ENCODE data around the gene KIRREL3.

DNA sequence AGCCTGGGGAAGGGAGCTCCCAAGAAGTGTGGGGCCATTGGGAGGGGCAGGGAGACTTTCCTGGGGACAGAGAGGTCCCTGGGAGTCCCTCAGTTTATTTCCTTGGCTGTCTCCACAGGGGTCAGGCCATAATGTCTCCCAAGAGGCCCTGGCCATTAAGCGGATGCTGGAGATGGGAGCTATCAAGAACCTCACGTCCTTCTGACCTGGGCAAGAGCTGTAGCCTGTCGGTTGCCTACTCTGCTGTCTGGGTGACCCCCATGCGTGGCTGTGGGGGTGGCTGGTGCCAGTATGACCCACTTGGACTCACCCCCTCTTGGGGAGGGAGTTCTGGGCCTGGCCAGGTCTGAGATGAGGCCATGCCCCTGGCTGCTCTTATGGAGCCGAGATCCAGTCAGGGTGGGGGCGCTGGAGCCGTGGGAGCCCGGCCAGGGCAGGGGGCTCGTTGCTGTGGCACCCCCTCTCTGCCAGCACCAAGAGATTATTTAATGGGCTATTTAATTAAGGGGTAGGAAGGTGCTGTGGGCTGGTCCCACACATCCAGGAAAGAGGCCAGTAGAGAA is 586.6 kb downstream of the KIRREL3 start:
- no peak for TF ChIP-seq EZH2phosphoT487 (conservative IDR thresholded peaks at IDR 0.05; ENCODE audit: low read length)
- TF ChIP-seq, protein P1, sequence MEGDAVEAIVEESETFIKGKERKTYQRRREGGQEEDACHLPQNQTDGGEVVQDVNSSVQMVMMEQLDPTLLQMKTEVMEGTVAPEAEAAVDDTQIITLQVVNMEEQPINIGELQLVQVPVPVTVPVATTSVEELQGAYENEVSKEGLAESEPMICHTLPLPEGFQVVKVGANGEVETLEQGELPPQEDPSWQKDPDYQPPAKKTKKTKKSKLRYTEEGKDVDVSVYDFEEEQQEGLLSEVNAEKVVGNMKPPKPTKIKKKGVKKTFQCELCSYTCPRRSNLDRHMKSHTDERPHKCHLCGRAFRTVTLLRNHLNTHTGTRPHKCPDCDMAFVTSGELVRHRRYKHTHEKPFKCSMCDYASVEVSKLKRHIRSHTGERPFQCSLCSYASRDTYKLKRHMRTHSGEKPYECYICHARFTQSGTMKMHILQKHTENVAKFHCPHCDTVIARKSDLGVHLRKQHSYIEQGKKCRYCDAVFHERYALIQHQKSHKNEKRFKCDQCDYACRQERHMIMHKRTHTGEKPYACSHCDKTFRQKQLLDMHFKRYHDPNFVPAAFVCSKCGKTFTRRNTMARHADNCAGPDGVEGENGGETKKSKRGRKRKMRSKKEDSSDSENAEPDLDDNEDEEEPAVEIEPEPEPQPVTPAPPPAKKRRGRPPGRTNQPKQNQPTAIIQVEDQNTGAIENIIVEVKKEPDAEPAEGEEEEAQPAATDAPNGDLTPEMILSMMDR (IDR thresholded peaks at IDR 0.05; ENCODE audit: insufficient read depth, low read length, poor library complexity, severe bottlenecking), result no peak

All from SU-DHL-6 (cell line).